ENCODE measurements around the gene RAB13. TPM values are rescaled to one million over a fixed set of nuclear protein-coding genes. Genes with fewer than 3 reads are reported as not detected.

The RAB13 gene
- total RNA-seq, 1 experiment from 2014 or later, result 122 TPM

- H3T11ph ChIP-seq (ENCODE audit: low read length), result no peak overlapping the region
- Mint-ChIP-seq H3K9me3 (no peaks in the 10 kb centered on the region), H3K27me3 (ENCODE audit: low read depth) (no peaks in the 10 kb centered on the region), H3K27ac (no peak overlapping the region), H3K4me3 (no peak overlapping the region), H3K36me3 (ENCODE audit: insufficient read depth in 1 of 3, low read depth in 3 of 3) (peaks cover 29 to 62% (median 60%) of the 10 kb centered on the region in 3 experiments), H3K4me1 (peaks cover 4 to 9% of the 10 kb centered on the region in 2 experiments)
- no peak overlapping the region for H2AK5ac ChIP-seq (ENCODE audit: insufficient read length, low read length)
- H3K4me2 ChIP-seq (ENCODE audit: insufficient read depth, insufficient read length, low read length), result no peak overlapping the region
- no peak overlapping the region for H3K23ac ChIP-seq (ENCODE audit: insufficient read length, low read depth, low read length)
- H3K79me1 ChIP-seq (ENCODE audit: insufficient read depth, low read depth, low read length, poor library complexity, severe bottlenecking), result peaks cover 3% of the 10 kb centered on the region
- no peaks in the 10 kb centered on the region; the same call in 1 of the 2 replicates for H3K4me1 ChIP-seq (ENCODE audit: insufficient read depth, low read length)
- no peak overlapping the region for H2AFZ ChIP-seq (ENCODE audit: low read length)
- H4K8ac ChIP-seq (replicated peaks; ENCODE audit: insufficient read length, low read depth, low read length), result no peak overlapping the region
- no peak for TF ChIP-seq CTCF (conservative IDR thresholded peaks at IDR 0.05)
- no CpG with 5 or more reads among the region's 8 CpGs for WGBS (ENCODE audit: extremely low coverage, insufficient read length, low lambda C conversion rate)
- peaks cover 5% of the 10 kb centered on the region for H3K23me2 ChIP-seq (ENCODE audit: insufficient read length, low read depth, low read length, poor library complexity, severe bottlenecking)
- H3K14ac ChIP-seq (ENCODE audit: insufficient read depth, low read length), result no peak overlapping the region
- no peak overlapping the region for H3K9ac ChIP-seq (ENCODE audit: extremely low read depth, insufficient read length, low read length)
- H4K91ac ChIP-seq (ENCODE audit: insufficient read length, low read depth, low read length), result no peak overlapping the region
- no peak for DNase-seq
- H3K56ac ChIP-seq (ENCODE audit: insufficient read length, low read depth, low read length), result no peak overlapping the region
- H3K4ac ChIP-seq (ENCODE audit: low read depth, low read length), result no peak overlapping the region
- no peaks in the 10 kb centered on the region for H3K9me3 ChIP-seq (ENCODE audit: control insufficient read depth, low read depth, low read length)
- H2BK5ac ChIP-seq (ENCODE audit: insufficient read length, low read length), result no peak overlapping the region
- H2BK20ac ChIP-seq (ENCODE audit: low read depth, low read length, poor library complexity, severe bottlenecking), result no peak overlapping the region
- H2BK12ac ChIP-seq (ENCODE audit: insufficient read length, low read depth, low read length), result no peak overlapping the region
- H3K27me3 ChIP-seq (ENCODE audit: insufficient read depth, low read length), result no peaks in the 10 kb centered on the region
- H3K79me2 ChIP-seq (ENCODE audit: insufficient read depth, low read length), result no peaks in the 10 kb centered on the region
- H4K20me1 ChIP-seq (ENCODE audit: control insufficient read depth, insufficient read depth, insufficient read length), result peaks cover 3% of the 10 kb centered on the region
- H3K18ac ChIP-seq (ENCODE audit: insufficient read length, low read depth, low read length), result no peak overlapping the region
- H2BK120ac ChIP-seq (ENCODE audit: low read depth, low read length, poor library complexity, severe bottlenecking), result no peak overlapping the region
- no peak overlapping the region for H2BK15ac ChIP-seq (ENCODE audit: low read depth, low read length)
- H3K27ac ChIP-seq (ENCODE audit: insufficient read length, low read depth, low read length), result no peak overlapping the region
- H4K5ac ChIP-seq (ENCODE audit: insufficient read length, low read depth, low read length), result no peak overlapping the region
These were observed 45.4 kb downstream of the RAB13 start for GRCh38 chr1:153940756-153941155.

Data from H9 (cell line).